ENCODE data around the gene SLC6A11.

SLC6A11 gene

DNA sequence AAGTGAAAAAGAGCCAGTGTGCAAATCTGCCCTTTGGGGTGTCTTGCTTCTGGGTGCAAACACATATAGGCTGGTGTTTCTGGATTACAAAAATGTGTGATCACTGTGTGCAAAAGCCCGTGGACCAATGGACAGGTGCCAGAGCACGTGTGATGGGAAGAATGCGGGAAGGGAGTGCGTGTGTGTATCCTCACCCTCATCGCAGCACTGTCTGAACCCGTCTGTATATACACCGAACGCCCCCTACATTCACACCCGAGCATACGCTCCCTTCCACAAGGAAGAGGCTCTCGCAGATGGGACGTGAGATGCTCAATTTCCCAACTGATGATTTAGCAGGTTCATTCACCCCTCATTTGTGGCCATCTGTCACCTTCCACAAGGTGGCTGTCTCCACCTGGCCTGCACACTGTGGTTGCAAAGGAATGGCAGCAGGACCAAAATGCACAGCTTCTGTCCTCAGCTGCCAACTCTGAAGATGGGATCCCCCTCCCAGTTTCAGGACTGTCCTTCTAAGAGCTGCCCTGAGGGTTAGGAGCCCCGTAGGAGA is 157.1 kb downstream of the SLC6A11 start:
- Histone ChIP-seq H3K4me1 (ENCODE audit: control insufficient read depth, insufficient read depth, low read length) (peaks cover 27% of the 10 kb centered on the region), H3K4me3 (ENCODE audit: low read depth, low read length) (no peak overlapping the region), H3K27me3 (ENCODE audit: control insufficient read depth, insufficient read depth, low read length) (no peaks in the 10 kb centered on the region), H3K27ac (ENCODE audit: low read depth, low read length) (no peak overlapping the region), H3K9ac (ENCODE audit: low read depth, low read length) (no peak overlapping the region), H3K36me3 (ENCODE audit: control insufficient read depth, insufficient read depth, low read length) (no peaks in the 10 kb centered on the region), H3K9me3 (ENCODE audit: control insufficient read depth, insufficient read depth, low read length) (no peaks in the 10 kb centered on the region)

DNA sequence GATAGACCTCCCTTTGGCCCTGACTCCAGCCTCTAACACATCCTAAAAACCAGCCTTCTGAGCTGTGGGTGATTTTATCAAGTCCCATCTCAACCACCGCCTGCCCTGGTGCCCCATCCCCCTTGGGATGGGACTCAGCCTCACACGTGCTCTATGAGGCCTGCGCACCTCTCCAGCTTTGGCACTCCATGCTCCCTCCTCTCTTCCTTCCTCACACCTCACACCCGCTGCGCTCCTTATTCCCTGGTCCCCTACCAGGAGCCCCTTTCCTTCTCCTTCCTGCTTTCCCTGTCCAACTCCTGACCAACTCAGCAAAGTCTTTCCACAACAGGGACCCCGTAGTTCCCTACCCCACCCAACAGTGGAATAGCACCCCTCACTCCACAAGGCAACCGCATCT is 158.1 kb downstream of the SLC6A11 start:
- Histone ChIP-seq H3K4me1 (ENCODE audit: control insufficient read depth, insufficient read depth, low read length) (peaks cover 22% of the 10 kb centered on the region), H3K9me3 (ENCODE audit: control insufficient read depth, insufficient read depth, low read length) (no peaks in the 10 kb centered on the region), H3K36me3 (ENCODE audit: control insufficient read depth, insufficient read depth, low read length) (no peaks in the 10 kb centered on the region), H3K4me3 (ENCODE audit: low read depth, low read length) (no peak overlapping the region), H3K9ac (ENCODE audit: low read depth, low read length) (no peak overlapping the region), H3K27ac (ENCODE audit: low read depth, low read length) (no peak overlapping the region), H3K27me3 (ENCODE audit: control insufficient read depth, insufficient read depth, low read length) (no peaks in the 10 kb centered on the region)

DNA sequence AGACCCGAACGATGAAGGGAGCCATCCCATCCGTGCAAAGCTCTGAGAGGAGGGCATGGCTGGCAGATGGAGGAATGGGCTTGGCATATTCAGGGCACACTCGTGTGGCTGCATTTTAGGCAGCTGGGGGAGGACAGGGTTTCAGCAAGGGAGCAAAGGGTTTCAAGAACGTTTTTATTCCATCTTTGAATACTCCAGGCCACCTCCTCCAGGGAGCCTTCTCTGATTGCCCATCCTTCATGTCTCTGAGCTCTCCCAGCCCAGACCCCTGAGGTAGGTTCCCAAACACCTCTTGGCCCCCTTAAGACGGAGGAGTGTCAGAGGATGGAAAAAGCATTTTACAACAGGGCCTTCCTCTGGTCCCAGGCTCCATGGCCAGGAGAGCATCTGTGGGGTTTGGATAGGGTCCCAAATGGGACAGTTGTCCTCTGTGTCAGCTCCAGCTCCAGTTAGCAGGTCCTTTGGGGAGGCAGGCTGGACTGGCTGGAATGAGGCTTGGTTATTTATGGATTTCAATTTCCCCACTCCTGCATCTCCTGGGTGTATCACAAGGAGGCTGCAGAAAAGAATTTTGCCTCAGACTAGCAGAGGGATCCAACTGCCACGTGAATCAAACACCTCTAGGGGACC is 158.8 kb downstream of the SLC6A11 start:
- H3K9me3 ChIP-seq (ENCODE audit: control insufficient read depth, insufficient read depth, low read length): no peaks in the 10 kb centered on the region
- no peaks in the 10 kb centered on the region for H3K27me3 ChIP-seq (ENCODE audit: control insufficient read depth, insufficient read depth, low read length)
- no peak overlapping the region for H3K9ac ChIP-seq (ENCODE audit: low read depth, low read length)
- H3K4me1 ChIP-seq (ENCODE audit: control insufficient read depth, insufficient read depth, low read length): peaks cover 22% of the 10 kb centered on the region
- H3K36me3 ChIP-seq (ENCODE audit: control insufficient read depth, insufficient read depth, low read length): no peaks in the 10 kb centered on the region
- H3K4me3 ChIP-seq (ENCODE audit: low read depth, low read length): no peak overlapping the region
- H3K27ac ChIP-seq (ENCODE audit: low read depth, low read length): no peak overlapping the region

GRCh38 chr3:10975695-10976234 is 159.7 kb downstream of the SLC6A11 start:
- Histone ChIP-seq H3K36me3 (ENCODE audit: control insufficient read depth, insufficient read depth, low read length) (no peaks in the 10 kb centered on the region), H3K27ac (ENCODE audit: low read depth, low read length) (no peak overlapping the region), H3K9ac (ENCODE audit: low read depth, low read length) (no peak overlapping the region), H3K4me1 (ENCODE audit: control insufficient read depth, insufficient read depth, low read length) (peaks cover 22% of the 10 kb centered on the region), H3K27me3 (ENCODE audit: control insufficient read depth, insufficient read depth, low read length) (no peaks in the 10 kb centered on the region), H3K4me3 (ENCODE audit: low read depth, low read length) (no peak overlapping the region), H3K9me3 (ENCODE audit: control insufficient read depth, insufficient read depth, low read length) (no peaks in the 10 kb centered on the region)

- H3K4me1 ChIP-seq (ENCODE audit: control insufficient read depth, insufficient read depth, low read length): peaks cover 22% of the 10 kb centered on the region
- H3K4me3 ChIP-seq (ENCODE audit: low read depth, low read length): no peak overlapping the region
- H3K27me3 ChIP-seq (ENCODE audit: control insufficient read depth, insufficient read depth, low read length): no peaks in the 10 kb centered on the region; the same call in 1 of the 2 replicates
- H3K9ac ChIP-seq (ENCODE audit: low read depth, low read length): no peak overlapping the region
- no peaks in the 10 kb centered on the region for H3K36me3 ChIP-seq (ENCODE audit: control insufficient read depth, insufficient read depth, low read length)
- no peaks in the 10 kb centered on the region for H3K9me3 ChIP-seq (ENCODE audit: control insufficient read depth, insufficient read depth, low read length)
- no peak overlapping the region for H3K27ac ChIP-seq (ENCODE audit: low read depth, low read length)
These were observed 160.7 kb downstream of the SLC6A11 start for GRCh38 chr3:10976770-10977169.

DNA sequence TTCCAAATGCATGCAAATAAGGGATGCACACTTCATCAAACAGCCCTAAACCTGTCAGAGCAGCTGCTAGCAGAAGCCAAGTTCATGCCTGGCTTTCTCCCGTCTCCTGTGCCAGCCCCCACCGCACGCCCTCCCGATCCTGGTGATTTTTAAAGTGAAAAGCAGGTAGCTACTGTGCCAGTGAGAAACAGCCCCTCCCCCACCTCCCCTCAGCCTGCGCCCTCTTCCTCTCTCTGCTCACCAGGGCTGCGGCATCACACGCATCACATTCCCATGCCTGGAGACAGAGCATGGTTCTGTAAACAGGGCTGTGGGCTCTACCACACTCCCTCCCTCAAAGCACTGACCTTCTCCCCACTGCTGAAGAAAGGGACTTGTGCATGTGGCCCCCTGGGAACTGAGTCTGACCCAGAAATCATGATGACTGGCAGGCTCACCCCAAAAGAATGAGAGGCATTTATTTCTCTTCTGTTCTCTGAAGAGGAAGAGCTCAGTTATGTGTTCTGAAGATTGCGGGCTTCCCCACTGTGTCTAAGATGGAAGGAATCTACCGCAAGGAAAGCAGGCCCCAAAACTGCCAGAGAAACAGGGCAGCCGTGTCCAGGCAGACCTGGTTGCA is 162.0 kb downstream of the SLC6A11 start:
- H3K9me3 ChIP-seq (ENCODE audit: control insufficient read depth, insufficient read depth, low read length): no peaks in the 10 kb centered on the region
- H3K27me3 ChIP-seq (ENCODE audit: control insufficient read depth, insufficient read depth, low read length): peaks cover 8% of the 10 kb centered on the region; the same call in 1 of the 2 replicates

GRCh38 chr3:10978956-10979355 is 162.9 kb downstream of the SLC6A11 start:
- no peaks in the 10 kb centered on the region for H3K36me3 ChIP-seq (ENCODE audit: control insufficient read depth, insufficient read depth, low read length)
- H3K4me3 ChIP-seq (ENCODE audit: low read depth, low read length): no peak overlapping the region
- H3K4me1 ChIP-seq (ENCODE audit: control insufficient read depth, insufficient read depth, low read length): peaks cover 19% of the 10 kb centered on the region
- peaks cover 8% of the 10 kb centered on the region; the same call in 1 of the 2 replicates for H3K27me3 ChIP-seq (ENCODE audit: control insufficient read depth, insufficient read depth, low read length)
- no peaks in the 10 kb centered on the region for H3K9me3 ChIP-seq (ENCODE audit: control insufficient read depth, insufficient read depth, low read length)
- H3K9ac ChIP-seq (ENCODE audit: low read depth, low read length): no peak overlapping the region
- H3K27ac ChIP-seq (ENCODE audit: low read depth, low read length): no peak overlapping the region

More for the DNA sequence above, 162.0 kb downstream of the SLC6A11 start:
- no peak overlapping the region for H3K4me3 ChIP-seq (ENCODE audit: low read depth, low read length)
- no peak overlapping the region for H3K9ac ChIP-seq (ENCODE audit: low read depth, low read length)
- H3K36me3 ChIP-seq (ENCODE audit: control insufficient read depth, insufficient read depth, low read length): no peaks in the 10 kb centered on the region
- H3K4me1 ChIP-seq (ENCODE audit: control insufficient read depth, insufficient read depth, low read length): peaks cover 15% of the 10 kb centered on the region
- H3K27ac ChIP-seq (ENCODE audit: low read depth, low read length): no peak overlapping the region

DNA sequence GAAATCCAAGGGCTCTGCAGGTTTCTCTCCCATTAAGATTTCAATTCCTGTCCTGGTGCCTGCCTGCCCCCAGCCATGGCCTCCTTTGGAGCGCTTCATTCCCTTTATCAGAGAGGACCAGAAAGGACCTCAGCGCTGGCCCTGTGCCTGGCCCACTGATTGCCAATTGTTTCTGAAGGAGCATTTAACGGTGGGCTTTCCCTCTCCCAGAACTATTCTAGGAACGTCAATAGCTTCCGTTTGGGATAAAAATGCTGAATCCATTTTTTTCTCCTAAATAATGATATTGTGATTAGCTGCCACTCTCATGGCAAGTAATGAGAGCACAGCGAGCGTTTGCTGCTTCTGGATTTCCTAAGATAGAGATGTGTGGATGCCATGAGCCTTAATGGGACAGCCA is 164.3 kb downstream of the SLC6A11 start:
- Histone ChIP-seq H3K9me3 (ENCODE audit: control insufficient read depth, insufficient read depth, low read length) (no peaks in the 10 kb centered on the region), H3K4me3 (ENCODE audit: low read depth, low read length) (no peak overlapping the region), H3K4me1 (ENCODE audit: control insufficient read depth, insufficient read depth, low read length) (peaks cover 19% of the 10 kb centered on the region), H3K27ac (ENCODE audit: low read depth, low read length) (no peak overlapping the region), H3K9ac (ENCODE audit: low read depth, low read length) (no peak overlapping the region), H3K27me3 (ENCODE audit: control insufficient read depth, insufficient read depth, low read length) (peaks cover 8% of the 10 kb centered on the region; the same call in 1 of the 2 replicates), H3K36me3 (ENCODE audit: control insufficient read depth, insufficient read depth, low read length) (no peaks in the 10 kb centered on the region)

DNA sequence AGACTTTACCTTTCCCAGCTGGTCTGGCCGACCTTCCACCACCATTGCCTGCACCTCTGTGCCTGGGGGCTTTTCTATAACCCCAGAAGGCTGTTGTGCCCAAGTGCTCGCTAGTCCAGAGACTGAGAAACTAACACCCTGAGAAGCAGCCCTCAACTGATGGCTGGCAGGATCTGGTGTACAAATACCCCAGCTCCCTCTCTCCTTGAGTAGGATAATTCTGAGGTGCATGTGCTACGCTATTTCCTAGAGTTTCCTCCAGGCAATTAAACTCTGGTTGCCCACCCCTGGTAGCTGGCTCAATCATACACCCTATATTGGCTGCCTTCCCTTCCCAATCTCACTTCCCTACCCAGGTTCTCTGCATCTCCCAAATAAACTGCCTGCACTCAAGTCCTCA is 165.0 kb downstream of the SLC6A11 start:
- H3K27ac ChIP-seq (ENCODE audit: low read depth, low read length): no peak overlapping the region
- H3K9ac ChIP-seq (ENCODE audit: low read depth, low read length): no peak overlapping the region
- peaks cover 8% of the 10 kb centered on the region; the same call in 1 of the 2 replicates for H3K27me3 ChIP-seq (ENCODE audit: control insufficient read depth, insufficient read depth, low read length)
- no peak overlapping the region for H3K4me3 ChIP-seq (ENCODE audit: low read depth, low read length)
- H3K36me3 ChIP-seq (ENCODE audit: control insufficient read depth, insufficient read depth, low read length): no peaks in the 10 kb centered on the region
- no peaks in the 10 kb centered on the region for H3K9me3 ChIP-seq (ENCODE audit: control insufficient read depth, insufficient read depth, low read length)
- peaks cover 19% of the 10 kb centered on the region for H3K4me1 ChIP-seq (ENCODE audit: control insufficient read depth, insufficient read depth, low read length)

DNA sequence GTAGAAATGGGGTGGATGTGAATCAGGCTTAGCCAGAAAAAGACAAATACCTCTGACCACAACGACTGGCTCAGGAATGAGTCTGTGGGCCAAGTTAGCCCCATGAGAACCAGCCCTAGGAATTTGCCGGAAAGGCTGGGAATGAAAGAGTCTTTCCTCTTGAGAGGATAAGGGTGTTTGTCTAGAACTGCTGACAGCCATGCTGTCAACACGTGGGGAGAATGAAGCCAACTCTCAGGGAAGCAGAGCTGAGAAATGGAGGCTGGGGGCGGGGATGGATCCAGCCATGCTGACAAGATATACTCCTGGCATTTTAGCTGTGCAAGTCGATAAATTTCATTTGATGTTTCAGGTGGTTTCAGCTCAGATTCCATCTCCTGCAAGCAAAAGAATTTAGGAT is 165.9 kb downstream of the SLC6A11 start:
- Histone ChIP-seq H3K36me3 (ENCODE audit: control insufficient read depth, insufficient read depth, low read length) (no peaks in the 10 kb centered on the region), H3K27ac (ENCODE audit: low read depth, low read length) (no peak overlapping the region), H3K27me3 (ENCODE audit: control insufficient read depth, insufficient read depth, low read length) (peaks cover 8% of the 10 kb centered on the region; the same call in 1 of the 2 replicates), H3K9ac (ENCODE audit: low read depth, low read length) (no peak overlapping the region), H3K9me3 (ENCODE audit: control insufficient read depth, insufficient read depth, low read length) (no peaks in the 10 kb centered on the region), H3K4me3 (ENCODE audit: low read depth, low read length) (no peak overlapping the region), H3K4me1 (ENCODE audit: control insufficient read depth, insufficient read depth, low read length) (peaks cover 19% of the 10 kb centered on the region)

DNA sequence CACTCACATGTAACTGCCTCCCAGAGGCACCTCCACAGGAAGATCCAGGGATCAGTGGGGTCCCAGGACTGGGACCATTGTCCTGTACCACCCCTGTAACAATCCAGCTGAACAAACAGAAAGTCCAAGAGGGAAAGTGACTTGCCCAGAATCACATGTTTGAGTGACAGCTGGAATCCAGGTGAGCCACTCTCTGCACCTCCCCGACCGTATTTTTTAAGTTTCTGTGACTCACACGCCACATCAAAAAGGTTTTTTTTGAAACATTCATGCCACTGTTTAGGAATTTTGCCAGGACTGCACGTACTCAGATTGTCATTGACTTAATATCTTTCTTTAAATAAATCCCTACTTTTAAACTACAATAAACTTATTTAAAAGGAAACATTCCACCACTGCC is 166.8 kb downstream of the SLC6A11 start:
- H3K4me3 ChIP-seq (ENCODE audit: low read depth, low read length): no peak overlapping the region
- no peak overlapping the region for H3K9ac ChIP-seq (ENCODE audit: low read depth, low read length)
- H3K27ac ChIP-seq (ENCODE audit: low read depth, low read length): peak overlapping the region; percentile 0
- no peaks in the 10 kb centered on the region for H3K36me3 ChIP-seq (ENCODE audit: control insufficient read depth, insufficient read depth, low read length)
- peaks cover 11% of the 10 kb centered on the region for H3K4me1 ChIP-seq (ENCODE audit: control insufficient read depth, insufficient read depth, low read length)
- H3K27me3 ChIP-seq (ENCODE audit: control insufficient read depth, insufficient read depth, low read length): peaks cover 8% of the 10 kb centered on the region; the same call in 1 of the 2 replicates
- H3K9me3 ChIP-seq (ENCODE audit: control insufficient read depth, insufficient read depth, low read length): no peaks in the 10 kb centered on the region
